ENCODE measurements around the gene RERE. TPM values are rescaled to one million over a fixed set of nuclear protein-coding genes. Genes with fewer than 3 reads are reported as not detected.

RERE gene
- total RNA-seq, 2 donors from 2014 or later = 95.0 to 102 TPM

- ATAC-seq = peak; percentile 10
- intact Hi-C loops (cut with DNase I, micrococcal nuclease) = no loop called here
These were observed 394.2 kb downstream of the RERE start for GRCh38 chr1:8423269-8423691.

GRCh38 chr1:8422510-8423268, 394.8 kb downstream of the RERE start:
- peak; percentile 28 for ATAC-seq
- intact Hi-C loops (cut with DNase I, micrococcal nuclease) = no loop called here
- DNase-seq = peak in 1 of 2 donors; percentile 53

More at GRCh38 chr1:8423269-8423691, 394.2 kb downstream of the RERE start:
- peak in 1 of 2 donors; percentile 63 for DNase-seq

- ATAC-seq (peak; percentile 14), DNase-seq (no peak)
- intact Hi-C loops (cut with DNase I, micrococcal nuclease) = no loop called here
These were observed 395.7 kb downstream of the RERE start for GRCh38 chr1:8421721-8422120.

- ATAC-seq = peak; percentile 46
- DNase-seq = peak in 1 of 2 donors; percentile 48
- intact Hi-C loops (cut with DNase I, micrococcal nuclease) = no loop called here
These were observed 397.1 kb downstream of the RERE start for GRCh38 chr1:8420318-8420717.

- DNase-seq (no peak), ATAC-seq (no peak)
- intact Hi-C loops (cut with DNase I, micrococcal nuclease) = no loop called here
These were observed 397.6 kb downstream of the RERE start for GRCh38 chr1:8419861-8420260.

- DNase-seq (no peak), ATAC-seq (no peak)
- intact Hi-C loops (cut with DNase I, micrococcal nuclease) = no loop called here
These were observed 398.3 kb downstream of the RERE start for GRCh38 chr1:8419172-8419571.

GRCh38 chr1:8418301-8418700, 399.1 kb downstream of the RERE start:
- DNase-seq (no peak), ATAC-seq (no peak)
- intact Hi-C loops (cut with DNase I, micrococcal nuclease) = no loop called here

GRCh38 chr1:8417625-8418024, 399.8 kb downstream of the RERE start:
- no peak for DNase-seq
- no peak for ATAC-seq
- intact Hi-C loops (cut with DNase I, micrococcal nuclease) = no loop called here

- intact Hi-C loops (cut with DNase I, micrococcal nuclease) = no loop called here
- DNase-seq (no peak), ATAC-seq (no peak)
These were observed 400.6 kb downstream of the RERE start for GRCh38 chr1:8416881-8417280.

- ATAC-seq (no peak), DNase-seq (no peak)
- intact Hi-C loops (cut with DNase I, micrococcal nuclease) = no loop called here
These were observed 401.7 kb downstream of the RERE start for GRCh38 chr1:8415526-8416278.

GRCh38 chr1:8412183-8412831, 405.1 kb downstream of the RERE start:
- DNase-seq = no peak
- ATAC-seq = peak; percentile 49
- intact Hi-C loops (cut with DNase I, micrococcal nuclease) = no loop called here

GRCh38 chr1:8411803-8412182, 405.6 kb downstream of the RERE start:
- intact Hi-C loops (cut with DNase I, micrococcal nuclease) = no loop called here
- ATAC-seq (no peak), DNase-seq (no peak)

GRCh38 chr1:8410791-8411190, 406.6 kb downstream of the RERE start:
- no peak for DNase-seq
- ATAC-seq = no peak
- intact Hi-C loops (cut with DNase I, micrococcal nuclease) = no loop called here

- intact Hi-C loops (cut with DNase I, micrococcal nuclease) = no loop called here
- no peak for DNase-seq
These were observed 407.8 kb downstream of the RERE start for GRCh38 chr1:8409606-8410005.

GRCh38 chr1:8409106-8409505, 408.3 kb downstream of the RERE start:
- DNase-seq (no peak), ATAC-seq (peak; percentile 66)
- intact Hi-C loops (cut with DNase I, micrococcal nuclease) = no loop called here

More at GRCh38 chr1:8409606-8410005, 407.8 kb downstream of the RERE start:
- no peak for ATAC-seq

GRCh38 chr1:8408151-8408839, 409.1 kb downstream of the RERE start:
- intact Hi-C loops (cut with DNase I, micrococcal nuclease) = no loop called here
- DNase-seq = peak; percentile 74 to 83

GRCh38 chr1:8407652-8408051, 409.8 kb downstream of the RERE start:
- intact Hi-C loops (cut with DNase I, micrococcal nuclease) = no loop called here
- peak; percentile 0 for ATAC-seq

More at GRCh38 chr1:8408151-8408839, 409.1 kb downstream of the RERE start:
- ATAC-seq = peak; percentile 67

GRCh38 chr1:8406960-8407359, 410.5 kb downstream of the RERE start:
- ATAC-seq (no peak), DNase-seq (no peak)
- intact Hi-C loops (cut with DNase I, micrococcal nuclease) = no loop called here

More at GRCh38 chr1:8407652-8408051, 409.8 kb downstream of the RERE start:
- no peak for DNase-seq

- no peak for DNase-seq
- intact Hi-C loops (cut with DNase I, micrococcal nuclease) = no loop called here
- no peak for ATAC-seq
These were observed 411.4 kb downstream of the RERE start for GRCh38 chr1:8406011-8406410.
